Large intestine (tissue), 3 donors: ENCODE results near the gene NAT8. TPM values are rescaled to one million over a fixed set of nuclear protein-coding genes. Genes with fewer than 3 reads are reported as not detected.
"Not testable (repeated sequence)": the region's sequence is repeated elsewhere in the genome, so short reads cannot be mapped to it uniquely, and the experiment has no call there.

Source experiments
- DNase-seq, 2 donors: peaks; one replicate each; pipeline versions ENCODE4 v3.0.0 to v3.0.0-alpha.2; 2013
- H3K27ac ChIP-seq: one replicate; pipeline ENCODE4 v1.5.1; 2013; ENCODE audit warnings: low read length
- H3K27me3 ChIP-seq: 2 replicates; pipeline ENCODE4 v1.6.1; 2013; ENCODE audit warnings: low read length; ENCODE audit not compliant: control insufficient read depth, insufficient read depth
- H3K36me3 ChIP-seq: 2 replicates; pipeline ENCODE4 v1.6.1; 2013; ENCODE audit warnings: low read length; ENCODE audit not compliant: control insufficient read depth, insufficient read depth
- H3K4me1 ChIP-seq: one replicate; pipeline ENCODE4 v1.6.1; 2013; ENCODE audit warnings: low read length; ENCODE audit not compliant: control insufficient read depth, insufficient read depth
- H3K4me3 ChIP-seq: one replicate; pipeline ENCODE4 v1.5.1; 2013; ENCODE audit warnings: low read length
- H3K9me3 ChIP-seq: one replicate; pipeline ENCODE4 v1.6.1; 2013; ENCODE audit warnings: mild to moderate bottlenecking, low read depth, low read length, moderate library complexity; ENCODE audit not compliant: control insufficient read depth
- WGBS: methylation state at CpG from one replicate; pipeline ENCODE4 v1.1.5; 2013; ENCODE audit warnings: low lambda C conversion rate; ENCODE audit not compliant: insufficient coverage; 5-methylcytosine and 5-hydroxymethylcytosine counted together
- polyA plus RNA-seq: library from polyadenylated mRNA; unstranded; fragments of 120-200 nt; gene quantifications from one replicate; pipeline ENCODE4 v1.2.1, GENCODE V29; 2013

The NAT8 gene
- polyA plus RNA-seq, 1 donor: 0.46 TPM

GRCh38 chr2:73611193-73611592 lies 31.0 kb downstream of the NAT8 start:
- Histone ChIP-seq H3K36me3 (peaks cover 10% of the 10 kb centered on the region), H3K4me1 (no peaks in the 10 kb centered on the region), H3K27me3 (no peaks in the 10 kb centered on the region), H3K9me3 (no peaks in the 10 kb centered on the region), H3K4me3 (no peak overlapping the region), H3K27ac (no peak overlapping the region)
- no CpG with 5 or more reads among the region's 4 CpGs for WGBS
- no peak for DNase-seq

- H3K9me3 ChIP-seq: no peaks in the 10 kb centered on the region
- no peaks in the 10 kb centered on the region for H3K4me1 ChIP-seq
- peaks cover 10% of the 10 kb centered on the region for H3K36me3 ChIP-seq
- no peak overlapping the region for H3K27ac ChIP-seq
- H3K27me3 ChIP-seq: no peaks in the 10 kb centered on the region
- WGBS: no CpG with 5 or more reads among the region's 3 CpGs
- H3K4me3 ChIP-seq: no peak overlapping the region
- DNase-seq: no peak
Observed at GRCh38 chr2:73610111-73610510, 32.1 kb downstream of the NAT8 start.

- not testable (repeated sequence) for H3K4me1 ChIP-seq, H3K27ac ChIP-seq, DNase-seq, H3K27me3 ChIP-seq, H3K9me3 ChIP-seq, H3K4me3 ChIP-seq
- no CpG with 5 or more reads among the region's 2 CpGs for WGBS
- H3K36me3 ChIP-seq: peaks cover 30% of the 10 kb centered on the region
Observed at GRCh38 chr2:73604589-73604988, 37.6 kb downstream of the NAT8 start.

- H3K27ac ChIP-seq, DNase-seq, H3K9me3 ChIP-seq, H3K27me3 ChIP-seq, H3K4me3 ChIP-seq, H3K4me1 ChIP-seq: not testable (repeated sequence)
- 100% methylated on average over 3 of the region's 4 CpGs for WGBS
- peaks cover 20% of the 10 kb centered on the region for H3K36me3 ChIP-seq
Observed at GRCh38 chr2:73603099-73603588, 39.1 kb downstream of the NAT8 start.

GRCh38 chr2:73601780-73602179 lies 40.4 kb downstream of the NAT8 start:
- WGBS: no CpG with 5 or more reads among the region's 5 CpGs
- H3K27me3 ChIP-seq: no peaks in the 10 kb centered on the region
- H3K27ac ChIP-seq: no peak overlapping the region
- no peaks in the 10 kb centered on the region for H3K4me1 ChIP-seq
- no peak for DNase-seq
- no peaks in the 10 kb centered on the region for H3K9me3 ChIP-seq
- peaks cover 20% of the 10 kb centered on the region for H3K36me3 ChIP-seq
- H3K4me3 ChIP-seq: no peak overlapping the region

- 86% methylated on average over 1 of the region's 2 CpGs for WGBS
- no peaks in the 10 kb centered on the region for H3K9me3 ChIP-seq
- no peaks in the 10 kb centered on the region for H3K36me3 ChIP-seq
- no peak for DNase-seq
- H3K4me1 ChIP-seq: no peaks in the 10 kb centered on the region
- no peak overlapping the region for H3K27ac ChIP-seq
- no peak overlapping the region for H3K4me3 ChIP-seq
- no peaks in the 10 kb centered on the region for H3K27me3 ChIP-seq
Observed at GRCh38 chr2:73594251-73594650, 48.0 kb downstream of the NAT8 start.

GRCh38 chr2:73593680-73594079 lies 48.5 kb downstream of the NAT8 start:
- 80% methylated on average over 1 of the region's 2 CpGs for WGBS
- Histone ChIP-seq H3K36me3 (no peaks in the 10 kb centered on the region), H3K27ac (no peak overlapping the region), H3K4me1 (no peaks in the 10 kb centered on the region), H3K4me3 (no peak overlapping the region), H3K9me3 (no peaks in the 10 kb centered on the region), H3K27me3 (no peaks in the 10 kb centered on the region)
- DNase-seq: no peak

Other genes with a start within 250 kb of the NAT8 start
- gene TPRKB, start 94.9 kb upstream of the NAT8 start, polyA plus RNA-seq: 58.4 TPM
- gene DUSP11, start 137.7 kb upstream of the NAT8 start, polyA plus RNA-seq: 29.1 TPM
- not detected for gene C2orf78, start 141.8 kb upstream of the NAT8 start, polyA plus RNA-seq
- gene STAMBP, start 186.5 kb upstream of the NAT8 start, polyA plus RNA-seq: 44.6 TPM